DOHH2 (cell line): ENCODE results near the gene AKAP8.

Experiments used
- H3F3A ChIP-seq: fragments of 200-600 bp; sonication (generic), shearing (Covaris generic); 2 replicates; pipeline ENCODE4 v1.6.0; 2016; ENCODE audit warnings: antibody characterized with exemption, mild to moderate bottlenecking; ENCODE audit not compliant: control insufficient read depth, insufficient read depth
- H3K27ac ChIP-seq: fragments of 200-600 bp; sonication (generic); 2 replicates; pipeline ENCODE4 v1.5.1; 2014; ENCODE audit warnings: low read depth, mild to moderate bottlenecking, low read length, moderate library complexity
- H3K27me3 ChIP-seq: fragments of 200-600 bp; sonication (generic); 2 replicates; pipeline ENCODE4 v1.6.1; 2014; ENCODE audit warnings: mild to moderate bottlenecking, low read length, mixed read lengths; ENCODE audit not compliant: control insufficient read depth
- H3K36me3 ChIP-seq: fragments of 200-600 bp; sonication (generic); 2 replicates; pipeline ENCODE4 v1.6.1; 2014; ENCODE audit warnings: mild to moderate bottlenecking, low read length, moderate library complexity, mixed read lengths; ENCODE audit not compliant: control insufficient read depth
- H3K4me1 ChIP-seq: fragments of 200-600 bp; sonication (generic); 2 replicates; pipeline ENCODE4 v1.6.1; 2014; ENCODE audit warnings: mild to moderate bottlenecking, low read length, mixed read lengths; ENCODE audit not compliant: control insufficient read depth
- H3K4me2 ChIP-seq: fragments of 200-600 bp; sonication (generic); 2 replicates; pipeline ENCODE4 v1.6.0; 2014; ENCODE audit warnings: mild to moderate bottlenecking, low read length, moderate library complexity
- H3K4me3 ChIP-seq: fragments of 200-600 bp; sonication (generic); 2 replicates; pipeline ENCODE4 v1.5.1; 2014; ENCODE audit warnings: mild to moderate bottlenecking, low read length, mixed read lengths
- H3K79me2 ChIP-seq: fragments of 200-600 bp; sonication (generic); 2 replicates; pipeline ENCODE4 v1.6.1; 2014; ENCODE audit warnings: mild to moderate bottlenecking, low read length, mixed read lengths; ENCODE audit not compliant: control insufficient read depth
- H3K9me2 ChIP-seq: fragments of 200-600 bp; sonication (generic); replicated peaks from 2 replicates; pipeline ENCODE4 v1.6.1; 2014; ENCODE audit warnings: mild to moderate bottlenecking, low read length, mixed read lengths; ENCODE audit not compliant: control insufficient read depth
- H3K9me3 ChIP-seq: fragments of 200-600 bp; sonication (generic); 2 replicates; pipeline ENCODE4 v1.6.1; 2014; ENCODE audit warnings: antibody characterized with exemption, low read length, mixed read lengths; ENCODE audit not compliant: control insufficient read depth, insufficient read depth
- H4K20me1 ChIP-seq: fragments of 200-600 bp; sonication (generic); 2 replicates; pipeline ENCODE4 v1.6.0; 2014; ENCODE audit warnings: low read depth, mild to moderate bottlenecking, antibody characterized with exemption, low read length, moderate library complexity; ENCODE audit not compliant: control insufficient read depth, insufficient read depth
- CTCF ChIP-seq: fragments of 200-600 bp; sonication (generic); IDR thresholded peaks from one replicate; pipeline ENCODE4 v1.5.1; 2014; ENCODE audit warnings: antibody characterized with exemption, mild to moderate bottlenecking, low read depth, low read length; ENCODE audit not compliant: poor library complexity, severe bottlenecking
- EZH2phosphoT487 ChIP-seq: fragments of 200-600 bp; sonication (generic); IDR thresholded peaks from 2 replicates; pipeline ENCODE4 v1.6.1; 2017; ENCODE audit warnings: borderline replicate concordance, mild to moderate bottlenecking, antibody characterized with exemption, low read length, moderate library complexity, mixed read lengths

Gene AKAP8

GRCh38 chr19:15368798-15369593, 10.6 kb downstream of the AKAP8 start:
- H3F3A ChIP-seq, result no peaks in the 10 kb centered on the region
- TF ChIP-seq EZH2phosphoT487 (no peak), CTCF (no peak)
- no peak overlapping the region for H3K4me3 ChIP-seq
- H3K9me2 ChIP-seq, result no peaks in the 10 kb centered on the region
- H3K4me1 ChIP-seq, result no peaks in the 10 kb centered on the region
- H3K27me3 ChIP-seq, result no peaks in the 10 kb centered on the region
- peaks cover 31% of the 10 kb centered on the region for H3K79me2 ChIP-seq
- peaks cover 11% of the 10 kb centered on the region; the same call in 1 of the 2 replicates for H4K20me1 ChIP-seq
- H3K27ac ChIP-seq, result no peak overlapping the region
- peaks cover 86% of the 10 kb centered on the region for H3K36me3 ChIP-seq
- no peaks in the 10 kb centered on the region for H3K9me3 ChIP-seq
- no peak overlapping the region for H3K4me2 ChIP-seq

GRCh38 chr19:15368051-15368632, 11.4 kb downstream of the AKAP8 start:
- H3K27me3 ChIP-seq, result no peaks in the 10 kb centered on the region
- peaks cover 22% of the 10 kb centered on the region for H3K79me2 ChIP-seq
- no peaks in the 10 kb centered on the region for H3K9me2 ChIP-seq
- no peaks in the 10 kb centered on the region for H3K4me1 ChIP-seq
- no peak overlapping the region for H3K27ac ChIP-seq
- H3K9me3 ChIP-seq, result no peaks in the 10 kb centered on the region
- TF ChIP-seq EZH2phosphoT487 (no peak), CTCF (no peak)
- peaks cover 78% of the 10 kb centered on the region for H3K36me3 ChIP-seq
- no peaks in the 10 kb centered on the region for H3F3A ChIP-seq
- no peak overlapping the region for H3K4me2 ChIP-seq
- H4K20me1 ChIP-seq, result peaks cover 6% of the 10 kb centered on the region; the same call in 1 of the 2 replicates
- H3K4me3 ChIP-seq, result no peak overlapping the region

- H3K27ac ChIP-seq, result no peak overlapping the region
- H3K4me3 ChIP-seq, result no peak overlapping the region
- peaks cover 71% of the 10 kb centered on the region for H3K36me3 ChIP-seq
- no peak overlapping the region for H3K4me2 ChIP-seq
- H3F3A ChIP-seq, result no peaks in the 10 kb centered on the region
- no peaks in the 10 kb centered on the region for H3K27me3 ChIP-seq
- TF ChIP-seq EZH2phosphoT487 (no peak), CTCF (no peak)
- H4K20me1 ChIP-seq, result peaks cover 5% of the 10 kb centered on the region; the same call in 1 of the 2 replicates
- no peaks in the 10 kb centered on the region for H3K9me2 ChIP-seq
- no peaks in the 10 kb centered on the region for H3K4me1 ChIP-seq
- peaks cover 15% of the 10 kb centered on the region for H3K79me2 ChIP-seq
- H3K9me3 ChIP-seq, result no peaks in the 10 kb centered on the region
Observed at GRCh38 chr19:15367439-15367838, 12.1 kb downstream of the AKAP8 start.
